Measurements from ENCODE around the gene FBXO2. TPM values are rescaled to one million over a fixed set of nuclear protein-coding genes. Genes with fewer than 3 reads are reported as not detected.

The FBXO2 gene
- total and polyA plus RNA-seq, 9 of the 15 experiments (the other 6 are each of a cell fraction or from before 2014, with no cell fraction given) = 0.04 to 1.9 (median 0.27) TPM

DNA sequence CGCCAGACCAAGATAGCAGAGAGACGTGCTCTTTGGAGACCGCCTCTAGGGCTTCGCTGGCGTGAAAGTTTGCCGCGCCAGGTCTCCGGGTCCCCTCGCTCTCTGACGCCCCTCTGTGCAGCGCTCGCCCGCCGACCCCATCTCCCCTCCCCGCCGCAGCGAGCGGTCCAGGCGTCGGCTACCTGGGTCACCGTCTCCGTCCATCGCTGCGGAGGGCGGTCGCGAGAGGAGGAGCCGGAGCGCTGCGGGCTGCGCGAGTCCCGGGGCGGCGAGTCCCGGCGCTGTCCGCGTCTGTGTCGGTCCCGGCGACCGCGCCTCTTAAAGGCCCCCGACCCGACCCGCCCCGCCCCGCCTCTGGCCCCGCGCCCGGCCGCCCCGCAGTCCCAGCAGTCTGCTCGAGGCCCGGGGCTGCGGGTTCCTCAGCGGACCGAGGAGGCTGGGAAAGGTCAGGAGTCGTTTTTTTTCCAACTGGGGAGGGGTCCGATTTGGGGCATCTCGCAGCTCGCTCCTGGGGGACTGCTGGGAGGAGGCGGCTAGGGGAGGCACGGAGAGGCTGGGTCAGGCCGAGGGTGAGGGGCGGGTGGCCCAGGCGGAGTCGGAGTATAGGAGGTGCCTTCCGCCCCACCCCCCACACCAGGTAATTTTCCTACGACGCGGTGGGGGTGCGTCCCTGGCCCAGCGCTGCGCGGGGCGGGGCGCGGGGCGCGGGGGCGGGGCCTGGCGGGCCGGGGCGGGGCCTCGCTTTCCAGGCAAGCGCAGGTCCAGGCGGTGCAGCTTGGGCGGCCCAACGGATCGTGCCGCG lies at the start of gene FBXO2, which contains the start of gene FBXO44 (continued):
- TF ChIP-seq, protein P1, sequence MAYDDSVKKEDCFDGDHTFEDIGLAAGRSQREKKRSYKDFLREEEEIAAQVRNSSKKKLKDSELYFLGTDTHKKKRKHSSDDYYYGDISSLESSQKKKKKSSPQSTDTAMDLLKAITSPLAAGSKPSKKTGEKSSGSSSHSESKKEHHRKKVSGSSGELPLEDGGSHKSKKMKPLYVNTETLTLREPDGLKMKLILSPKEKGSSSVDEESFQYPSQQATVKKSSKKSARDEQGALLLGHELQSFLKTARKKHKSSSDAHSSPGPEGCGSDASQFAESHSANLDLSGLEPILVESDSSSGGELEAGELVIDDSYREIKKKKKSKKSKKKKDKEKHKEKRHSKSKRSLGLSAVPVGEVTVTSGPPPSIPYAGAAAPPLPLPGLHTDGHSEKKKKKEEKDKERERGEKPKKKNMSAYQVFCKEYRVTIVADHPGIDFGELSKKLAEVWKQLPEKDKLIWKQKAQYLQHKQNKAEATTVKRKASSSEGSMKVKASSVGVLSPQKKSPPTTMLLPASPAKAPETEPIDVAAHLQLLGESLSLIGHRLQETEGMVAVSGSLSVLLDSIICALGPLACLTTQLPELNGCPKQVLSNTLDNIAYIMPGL (CRISPR knock-in tag; IDR thresholded peaks at IDR 0.05) = no peak
- TF ChIP-seq, protein P2, sequence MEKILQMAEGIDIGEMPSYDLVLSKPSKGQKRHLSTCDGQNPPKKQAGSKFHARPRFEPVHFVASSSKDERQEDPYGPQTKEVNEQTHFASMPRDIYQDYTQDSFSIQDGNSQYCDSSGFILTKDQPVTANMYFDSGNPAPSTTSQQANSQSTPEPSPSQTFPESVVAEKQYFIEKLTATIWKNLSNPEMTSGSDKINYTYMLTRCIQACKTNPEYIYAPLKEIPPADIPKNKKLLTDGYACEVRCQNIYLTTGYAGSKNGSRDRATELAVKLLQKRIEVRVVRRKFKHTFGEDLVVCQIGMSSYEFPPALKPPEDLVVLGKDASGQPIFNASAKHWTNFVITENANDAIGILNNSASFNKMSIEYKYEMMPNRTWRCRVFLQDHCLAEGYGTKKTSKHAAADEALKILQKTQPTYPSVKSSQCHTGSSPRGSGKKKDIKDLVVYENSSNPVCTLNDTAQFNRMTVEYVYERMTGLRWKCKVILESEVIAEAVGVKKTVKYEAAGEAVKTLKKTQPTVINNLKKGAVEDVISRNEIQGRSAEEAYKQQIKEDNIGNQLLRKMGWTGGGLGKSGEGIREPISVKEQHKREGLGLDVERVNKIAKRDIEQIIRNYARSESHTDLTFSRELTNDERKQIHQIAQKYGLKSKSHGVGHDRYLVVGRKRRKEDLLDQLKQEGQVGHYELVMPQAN (IDR thresholded peaks at IDR 0.05; ENCODE audit: borderline replicate concordance) = no peak
- no peak for TF ChIP-seq LARP7 (IDR thresholded peaks at IDR 0.05)
- TF ChIP-seq ZNF217 (CRISPR knock-in tag; IDR thresholded peaks at IDR 0.05) = no peak
- peak; percentile 48; the same call in 1 of the 2 replicates for TF ChIP-seq CTBP1 (IDR thresholded peaks at IDR 0.05; ENCODE audit: borderline replicate concordance)
- TF ChIP-seq FOXJ3 (CRISPR knock-in tag; IDR thresholded peaks at IDR 0.05) = no peak
- no peak for TF ChIP-seq PYGO2 (tag; IDR thresholded peaks at IDR 0.05)
- TF ChIP-seq, protein P3, sequence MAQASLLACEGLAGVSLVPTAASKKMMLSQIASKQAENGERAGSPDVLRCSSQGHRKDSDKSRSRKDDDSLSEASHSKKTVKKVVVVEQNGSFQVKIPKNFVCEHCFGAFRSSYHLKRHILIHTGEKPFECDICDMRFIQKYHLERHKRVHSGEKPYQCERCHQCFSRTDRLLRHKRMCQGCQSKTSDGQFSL (CRISPR knock-in tag; IDR thresholded peaks at IDR 0.05) = peak; percentile 81; the same call in 1 of the 2 replicates
- TF ChIP-seq, protein P3 (tag; IDR thresholded peaks at IDR 0.05) = peak in 1 of 2 experiments; percentile 44; a peak in 1 of 4 replicates
- TF ChIP-seq, protein P4, sequence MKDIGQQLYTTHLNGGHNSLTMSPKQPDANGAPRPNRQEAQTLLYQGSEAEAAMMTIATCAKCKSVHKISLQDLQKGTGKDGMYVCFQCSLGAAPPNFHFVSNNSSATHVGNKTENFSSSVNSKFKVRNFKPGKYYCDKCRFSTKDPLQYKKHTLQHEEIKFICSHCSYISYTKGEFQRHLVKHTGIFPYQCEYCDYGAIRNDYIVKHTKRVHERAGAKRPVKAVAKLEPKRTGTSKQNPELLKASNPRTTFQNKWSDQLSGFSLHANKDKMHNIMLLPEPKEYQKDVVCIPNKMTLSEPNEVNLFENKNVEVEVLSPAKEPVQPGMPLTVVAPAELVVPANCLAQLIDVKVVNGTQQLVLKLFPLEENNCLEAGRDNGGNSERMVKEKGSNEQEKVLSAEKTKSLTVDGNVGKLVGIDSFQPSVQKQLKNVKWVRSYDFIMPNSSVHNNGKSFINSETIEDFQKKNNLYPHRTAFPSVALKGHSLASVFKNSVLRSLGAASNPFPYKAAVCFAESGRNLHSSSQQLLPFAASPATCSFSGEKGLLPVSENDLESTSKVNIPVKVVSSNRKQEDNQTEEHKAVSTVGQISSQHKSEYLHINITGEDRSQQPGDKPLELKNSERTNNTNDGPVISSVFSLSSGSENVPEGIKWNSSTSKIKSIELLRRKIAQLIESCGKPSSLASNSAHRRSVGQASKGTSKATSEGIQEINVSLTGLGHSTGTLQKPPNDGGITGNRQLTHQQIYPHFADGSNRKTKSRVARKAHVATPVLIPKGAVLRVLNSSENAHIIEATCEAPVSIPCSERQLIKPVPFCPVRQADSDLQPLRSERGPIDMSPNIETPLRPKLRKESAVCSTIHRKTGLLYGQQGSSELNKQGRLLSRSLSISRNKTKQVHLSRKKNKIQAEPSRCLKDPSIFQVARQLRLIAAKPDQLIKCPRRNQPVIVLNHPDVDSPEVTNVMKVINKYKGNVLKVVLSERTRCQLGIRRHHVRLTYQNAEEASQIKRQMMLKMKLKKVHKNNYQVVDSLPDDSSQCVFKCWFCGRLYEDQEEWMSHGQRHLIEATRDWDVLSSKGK (CRISPR knock-in tag; IDR thresholded peaks at IDR 0.05) = no peak
- TF ChIP-seq, protein P5, sequence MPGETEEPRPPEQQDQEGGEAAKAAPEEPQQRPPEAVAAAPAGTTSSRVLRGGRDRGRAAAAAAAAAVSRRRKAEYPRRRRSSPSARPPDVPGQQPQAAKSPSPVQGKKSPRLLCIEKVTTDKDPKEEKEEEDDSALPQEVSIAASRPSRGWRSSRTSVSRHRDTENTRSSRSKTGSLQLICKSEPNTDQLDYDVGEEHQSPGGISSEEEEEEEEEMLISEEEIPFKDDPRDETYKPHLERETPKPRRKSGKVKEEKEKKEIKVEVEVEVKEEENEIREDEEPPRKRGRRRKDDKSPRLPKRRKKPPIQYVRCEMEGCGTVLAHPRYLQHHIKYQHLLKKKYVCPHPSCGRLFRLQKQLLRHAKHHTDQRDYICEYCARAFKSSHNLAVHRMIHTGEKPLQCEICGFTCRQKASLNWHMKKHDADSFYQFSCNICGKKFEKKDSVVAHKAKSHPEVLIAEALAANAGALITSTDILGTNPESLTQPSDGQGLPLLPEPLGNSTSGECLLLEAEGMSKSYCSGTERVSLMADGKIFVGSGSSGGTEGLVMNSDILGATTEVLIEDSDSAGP (CRISPR knock-in tag; IDR thresholded peaks at IDR 0.05) = peak; percentile 83; the same call in 1 of the 2 replicates
- TF ChIP-seq, protein P6, sequence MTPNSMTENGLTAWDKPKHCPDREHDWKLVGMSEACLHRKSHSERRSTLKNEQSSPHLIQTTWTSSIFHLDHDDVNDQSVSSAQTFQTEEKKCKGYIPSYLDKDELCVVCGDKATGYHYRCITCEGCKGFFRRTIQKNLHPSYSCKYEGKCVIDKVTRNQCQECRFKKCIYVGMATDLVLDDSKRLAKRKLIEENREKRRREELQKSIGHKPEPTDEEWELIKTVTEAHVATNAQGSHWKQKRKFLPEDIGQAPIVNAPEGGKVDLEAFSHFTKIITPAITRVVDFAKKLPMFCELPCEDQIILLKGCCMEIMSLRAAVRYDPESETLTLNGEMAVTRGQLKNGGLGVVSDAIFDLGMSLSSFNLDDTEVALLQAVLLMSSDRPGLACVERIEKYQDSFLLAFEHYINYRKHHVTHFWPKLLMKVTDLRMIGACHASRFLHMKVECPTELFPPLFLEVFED (CRISPR knock-in tag; conservative IDR thresholded peaks at IDR 0.05) = no peak
- TF ChIP-seq ZNF436 (CRISPR knock-in tag; IDR thresholded peaks at IDR 0.05) = peak; percentile 78
- TF ChIP-seq NR4A1 (CRISPR knock-in tag; IDR thresholded peaks at IDR 0.05) = no peak
- no peak for TF ChIP-seq NR4A1 (tag; IDR thresholded peaks at IDR 0.05)
- TF ChIP-seq HDAC2 (IDR thresholded peaks at IDR 0.05) = peak; percentile 63; the same call in 1 of the 2 replicates

Measured in K562 (cell line).